ENCODE measurements around the gene PALM2AKAP2.

PALM2AKAP2 gene

DNA sequence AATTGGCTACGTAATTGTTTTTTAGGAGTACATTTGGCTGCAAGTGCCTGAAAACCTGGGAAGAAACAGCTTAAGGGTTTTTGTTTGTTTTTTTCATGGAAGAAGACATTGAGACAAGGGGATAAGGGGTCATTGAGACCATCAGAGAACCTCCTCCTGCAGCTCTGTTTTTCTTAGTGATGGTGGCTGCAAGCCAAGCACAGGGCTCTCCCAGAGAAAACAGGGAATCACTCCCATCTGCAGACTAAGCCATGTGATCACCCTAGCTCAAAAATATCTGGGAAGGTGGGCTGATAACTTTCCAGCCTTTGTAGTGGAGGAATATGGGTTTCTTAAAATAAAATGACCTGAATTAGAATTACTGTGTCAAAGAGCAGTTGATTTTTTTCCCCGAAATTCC lies 25.1 kb downstream of the PALM2AKAP2 start:
- DNase-seq (ENCODE audit: low spot score), result no peak
- TF ChIP-seq, protein P1, sequence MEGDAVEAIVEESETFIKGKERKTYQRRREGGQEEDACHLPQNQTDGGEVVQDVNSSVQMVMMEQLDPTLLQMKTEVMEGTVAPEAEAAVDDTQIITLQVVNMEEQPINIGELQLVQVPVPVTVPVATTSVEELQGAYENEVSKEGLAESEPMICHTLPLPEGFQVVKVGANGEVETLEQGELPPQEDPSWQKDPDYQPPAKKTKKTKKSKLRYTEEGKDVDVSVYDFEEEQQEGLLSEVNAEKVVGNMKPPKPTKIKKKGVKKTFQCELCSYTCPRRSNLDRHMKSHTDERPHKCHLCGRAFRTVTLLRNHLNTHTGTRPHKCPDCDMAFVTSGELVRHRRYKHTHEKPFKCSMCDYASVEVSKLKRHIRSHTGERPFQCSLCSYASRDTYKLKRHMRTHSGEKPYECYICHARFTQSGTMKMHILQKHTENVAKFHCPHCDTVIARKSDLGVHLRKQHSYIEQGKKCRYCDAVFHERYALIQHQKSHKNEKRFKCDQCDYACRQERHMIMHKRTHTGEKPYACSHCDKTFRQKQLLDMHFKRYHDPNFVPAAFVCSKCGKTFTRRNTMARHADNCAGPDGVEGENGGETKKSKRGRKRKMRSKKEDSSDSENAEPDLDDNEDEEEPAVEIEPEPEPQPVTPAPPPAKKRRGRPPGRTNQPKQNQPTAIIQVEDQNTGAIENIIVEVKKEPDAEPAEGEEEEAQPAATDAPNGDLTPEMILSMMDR (IDR thresholded peaks at IDR 0.05; ENCODE audit: borderline replicate concordance, control extremely low read depth, extremely low read depth, insufficient read depth, missing control alignments), result no peak
- in situ Hi-C loops (cut with MboI; ENCODE audit: low sequenced_read_pairs, unreplicated experiment), result loop anchor here (10.0 kb wide), 1 partner anchor 220 kb away; no protein-coding TSS in a partner anchor

DNA sequence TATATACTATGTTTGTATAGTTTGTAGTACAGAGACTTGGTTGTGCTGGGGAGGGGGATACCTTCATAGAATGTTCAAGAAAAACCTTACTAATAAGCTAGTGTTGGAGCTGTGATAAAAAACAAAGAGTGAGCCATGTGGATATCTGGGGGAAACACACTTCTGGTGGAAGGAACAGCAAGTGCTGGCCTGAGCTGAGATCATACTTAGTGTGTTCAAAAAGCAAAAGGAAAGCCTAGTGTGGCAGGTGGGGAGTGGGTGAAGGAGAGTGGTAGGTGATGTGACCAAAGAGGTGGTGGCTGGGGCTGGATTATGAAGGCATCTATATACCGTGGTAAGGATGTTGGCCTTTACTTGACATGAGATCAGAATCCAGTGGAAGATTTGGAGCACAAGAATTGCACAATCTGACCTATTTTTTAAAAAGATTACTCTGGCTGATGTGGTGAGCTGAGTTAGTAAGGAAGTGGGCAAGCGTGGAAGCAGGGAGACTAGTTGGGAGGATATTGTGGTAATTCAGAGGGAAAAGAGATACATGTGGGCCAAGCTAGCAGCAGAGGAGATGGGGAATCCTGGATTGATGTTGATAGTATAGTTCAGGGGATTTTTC lies 26.6 kb downstream of the PALM2AKAP2 start:
- in situ Hi-C loops (cut with MboI; ENCODE audit: low sequenced_read_pairs, unreplicated experiment), result loop anchor here (10.0 kb wide), 1 partner anchor 222 kb away; no protein-coding TSS in a partner anchor
- TF ChIP-seq, protein P1 (IDR thresholded peaks at IDR 0.05; ENCODE audit: borderline replicate concordance, control extremely low read depth, extremely low read depth, insufficient read depth, missing control alignments), result no peak
- no peak for DNase-seq (ENCODE audit: low spot score)

DNA sequence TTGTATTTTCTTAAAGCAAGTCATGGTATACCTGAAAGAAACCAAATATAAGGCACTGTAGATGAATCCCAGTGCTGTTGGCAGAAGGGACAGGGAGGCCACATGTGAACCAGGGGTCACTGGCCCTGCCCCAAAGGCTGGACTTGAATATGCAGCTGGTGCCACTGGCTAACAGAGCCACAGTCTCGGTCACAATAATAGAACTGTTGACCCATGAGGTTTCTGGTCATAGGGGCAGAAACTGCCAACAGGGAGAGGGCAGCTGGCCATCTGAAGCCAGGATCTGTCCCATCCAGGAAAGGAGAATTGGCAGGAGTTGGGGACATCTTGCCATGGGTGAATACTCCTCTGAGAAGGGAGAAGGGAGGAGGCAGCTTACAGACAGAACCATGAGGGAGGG lies 31.9 kb downstream of the PALM2AKAP2 start:
- no peak for DNase-seq (ENCODE audit: low spot score)
- in situ Hi-C loops (cut with MboI; ENCODE audit: low sequenced_read_pairs, unreplicated experiment), result no loop called here
- TF ChIP-seq, protein P1 (IDR thresholded peaks at IDR 0.05; ENCODE audit: borderline replicate concordance, control extremely low read depth, extremely low read depth, insufficient read depth, missing control alignments), result no peak

DNA sequence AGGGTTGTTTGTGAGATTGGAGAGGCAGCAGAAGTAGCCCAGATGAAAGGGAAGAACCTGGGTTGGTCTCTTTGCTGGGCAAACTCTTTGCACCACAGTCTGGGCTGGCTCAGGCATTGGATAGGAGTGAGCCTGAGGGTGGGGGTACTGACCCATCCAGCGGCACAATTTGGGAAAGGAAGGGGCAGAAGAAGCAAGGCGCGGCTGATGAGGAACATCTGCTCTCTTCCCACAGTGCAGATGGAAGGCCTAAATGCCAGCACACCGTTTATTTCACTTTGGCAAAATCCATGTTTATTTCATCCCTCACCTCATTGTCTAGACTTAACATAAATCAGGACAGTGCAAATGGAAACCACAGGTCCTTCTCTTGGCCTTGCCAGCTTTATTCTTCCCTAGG lies 32.3 kb downstream of the PALM2AKAP2 start:
- in situ Hi-C loops (cut with MboI; ENCODE audit: low sequenced_read_pairs, unreplicated experiment), result no loop called here
- TF ChIP-seq, protein P1 (IDR thresholded peaks at IDR 0.05; ENCODE audit: borderline replicate concordance, control extremely low read depth, extremely low read depth, insufficient read depth, missing control alignments), result no peak
- no peak for DNase-seq (ENCODE audit: low spot score)

DNA sequence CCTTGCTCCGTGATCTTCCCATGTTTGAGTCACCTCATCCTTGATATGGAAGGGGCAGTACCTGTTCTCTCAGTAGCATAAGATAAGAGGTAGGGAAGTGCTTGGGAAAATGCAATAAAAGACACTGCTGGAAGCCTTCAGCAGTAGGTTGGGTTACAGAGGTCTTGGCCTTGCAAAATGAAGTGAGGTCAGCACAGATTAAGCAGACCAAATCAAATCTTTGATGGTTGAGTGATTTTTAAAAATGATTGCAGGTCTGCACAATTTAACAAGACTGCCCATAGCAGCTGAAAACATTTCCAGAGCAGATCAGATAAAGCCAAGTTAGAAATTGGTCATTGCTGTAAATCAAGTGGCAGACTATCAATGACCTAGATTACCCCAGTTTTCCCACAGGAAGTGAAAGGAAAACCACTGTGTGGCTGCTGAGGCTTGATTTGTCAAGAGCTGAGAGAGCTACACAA lies 32.9 kb downstream of the PALM2AKAP2 start:
- in situ Hi-C loops (cut with MboI; ENCODE audit: low sequenced_read_pairs, unreplicated experiment), result no loop called here
- DNase-seq (ENCODE audit: low spot score), result no peak
- TF ChIP-seq, protein P1 (IDR thresholded peaks at IDR 0.05; ENCODE audit: borderline replicate concordance, control extremely low read depth, extremely low read depth, insufficient read depth, missing control alignments), result no peak

DNA sequence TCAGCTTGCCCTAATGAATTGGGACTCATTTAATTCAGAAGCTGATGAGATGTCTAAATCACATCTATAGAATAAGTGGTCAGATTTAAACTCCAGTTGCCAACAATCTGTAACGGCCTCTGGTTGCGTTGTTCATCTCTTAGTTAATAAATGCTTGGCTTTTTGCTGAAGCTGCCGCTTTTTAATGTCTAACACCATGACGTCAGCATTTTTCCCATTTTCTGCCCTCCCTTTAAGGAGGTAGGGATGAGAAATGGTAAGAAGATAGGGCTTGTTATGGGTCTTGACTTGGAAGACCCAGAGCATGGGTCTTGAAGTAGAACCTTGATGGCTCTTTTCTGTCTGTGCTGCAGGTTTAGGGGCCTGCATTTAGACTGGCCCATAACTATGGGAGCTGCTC lies 33.3 kb downstream of the PALM2AKAP2 start:
- in situ Hi-C loops (cut with MboI; ENCODE audit: low sequenced_read_pairs, unreplicated experiment), result no loop called here
- TF ChIP-seq, protein P1 (IDR thresholded peaks at IDR 0.05; ENCODE audit: borderline replicate concordance, control extremely low read depth, extremely low read depth, insufficient read depth, missing control alignments), result no peak
- DNase-seq (ENCODE audit: low spot score), result no peak

All from GM13976 (cell line).